ENCODE results near the gene RAB40C. TPM values are rescaled to one million over a fixed set of nuclear protein-coding genes. Genes with fewer than 3 reads are reported as not detected.

The RAB40C gene
- total and polyA plus RNA-seq, 9 of the 15 experiments (the other 6 are each of a cell fraction or from before 2014, with no cell fraction given) = 0.17 to 23.4 (median 8.7) TPM

GRCh38 chr16:677316-678190 lies 87.7 kb downstream of the RAB40C start:
- ChIA-PET CTCF (ENCODE audit: low intra/inter-chr PET ratio) (no interaction called here), POLR2A (interaction anchor here (0.6 to 1.5 kb wide), 3 partner anchors 10 to 402 kb away, joined by 3 read pairs; no protein-coding TSS in a partner anchor)
- no TSS peak for BruUV-seq (replicated peaks)
- Histone ChIP-seq H3K27ac (ENCODE audit: extremely low read depth, low read depth, low read length) (no peak overlapping the region), H3K9me3 (replicated peaks; ENCODE audit: control insufficient read depth, insufficient read depth, low read depth, low read length) (no peaks in the 10 kb centered on the region), H3K9me1 (ENCODE audit: control insufficient read depth, insufficient read depth, low read length) (peaks cover 9% of the 10 kb centered on the region), H3K79me2 (ENCODE audit: control insufficient read depth, insufficient read depth, low read length) (peaks cover 29% of the 10 kb centered on the region), H3K4me1 (replicated peaks in 1 of 2; ENCODE audit: control insufficient read depth in 2 of 2, insufficient read depth in 2 of 2, low read length in 2 of 2) (peaks cover 36 to 98% of the 10 kb centered on the region in 2 experiments), H3K4me3 (no peak overlapping the region), H2AFZ (ENCODE audit: low read depth, low read length) (no peak overlapping the region), H3K27me3 (ENCODE audit: control insufficient read depth in 2 of 2, insufficient read depth in 2 of 2, low read length in 2 of 2) (no peaks in the 10 kb centered on the region), H3K36me3 (ENCODE audit: control insufficient read depth, insufficient read depth, low read length) (peaks cover 43% of the 10 kb centered on the region), H4K20me1 (replicated peaks; ENCODE audit: control insufficient read depth, insufficient read depth, low read length) (peaks cover 18% of the 10 kb centered on the region), H3K9ac (ENCODE audit: insufficient read depth in 1 of 2, low read depth in 2 of 2, low read length in 2 of 2) (peak overlapping the region in 1 of 2 experiments; percentile 53; a peak in 2 of 4 replicates), H3K4me2 (ENCODE audit: insufficient read depth, low read length) (no peak overlapping the region)
- DNase-seq (ENCODE audit: extremely low read depth in 1 of 4, low spot score in 3 of 4) = no peak
- FAIRE-seq = no peak
- in situ Hi-C loops (cut with MboI) = loop anchor here (10.0 kb wide), 1 partner anchor 283 kb away; the partner anchor contains the start of gene NME4
- 85% methylated on average over 51 of the region's 57 CpGs for WGBS (ENCODE audit: insufficient coverage, low coverage, missing lambda C conversion rate)
- ATAC-seq = no peak
- intact Hi-C loops (cut with micrococcal nuclease) = loop anchor here (5.0 kb wide), 1 partner anchor 40 kb away; the partner anchor contains the start of gene METTL26
- TF ChIP-seq CCNT2 (IDR thresholded peaks at IDR 0.05; ENCODE audit: borderline replicate concordance, extremely low read depth, insufficient read length, low read depth, low read length) = no peak
- no peak for TF ChIP-seq TRIM24 (IDR thresholded peaks at IDR 0.05)
- TF ChIP-seq PHF8 (IDR thresholded peaks at IDR 0.05; ENCODE audit: borderline replicate concordance, low read length) = no peak
- no peak for TF ChIP-seq TFE3 (CRISPR knock-in tag; IDR thresholded peaks at IDR 0.05)
- TF ChIP-seq TGIF2 (CRISPR knock-in tag; IDR thresholded peaks at IDR 0.05) = peak; percentile 23; the same call in 1 of the 2 replicates
- no peak for TF ChIP-seq CBX2 (IDR thresholded peaks at IDR 0.05; ENCODE audit: insufficient read depth, low read length, poor library complexity, severe bottlenecking)
- TF ChIP-seq PRMT5 (CRISPR knock-in tag; IDR thresholded peaks at IDR 0.05) = no peak
- no peak for TF ChIP-seq MBD2 (IDR thresholded peaks at IDR 0.05; ENCODE audit: borderline replicate concordance, low read depth)
- TF ChIP-seq RBFOX2 (IDR thresholded peaks at IDR 0.05; ENCODE audit: low read depth, low read length) = peak; percentile 0; the same call in 1 of the 2 replicates
- 0 out of 2 replicates have a peak, but pooled peaks have one; percentile 48 for TF ChIP-seq ZNF740 (CRISPR knock-in tag; IDR thresholded peaks at IDR 0.05)
- TF ChIP-seq ZNF740 (tag; IDR thresholded peaks at IDR 0.05) = no peak
- no peak for TF ChIP-seq HLTF (IDR thresholded peaks at IDR 0.05)
- no peak for TF ChIP-seq HINFP (tag; conservative IDR thresholded peaks at IDR 0.05; ENCODE audit: low read depth)
- no peak for TF ChIP-seq SMARCC2 (IDR thresholded peaks at IDR 0.05; ENCODE audit: low read depth)
- TF ChIP-seq THRAP3 (IDR thresholded peaks at IDR 0.05; ENCODE audit: borderline replicate concordance) = no peak
- TF ChIP-seq ETV1 (tag; conservative IDR thresholded peaks at IDR 0.05; ENCODE audit: low read depth) = no peak
- no peak for TF ChIP-seq FOS (IDR thresholded peaks at IDR 0.05; ENCODE audit: extremely low read depth, insufficient read length)
